ENCODE measurements around the gene SEMA4C.

GRCh38 chr2:96839875-96840850 is 29.7 kb downstream of the SEMA4C start:
- no peak for TF ChIP-seq POLR2A (IDR thresholded peaks at IDR 0.05)
- TF ChIP-seq CTCF (IDR thresholded peaks at IDR 0.05) = no peak

Measured in lower leg skin (tissue), 3 donors.